COLO829 (cell line): ENCODE results near the gene AP2S1.
A peak's percentile ranks its signal among the peaks of the same experiment; 100 is the strongest.
"Not testable (repeated sequence)": the region's sequence is repeated elsewhere in the genome, so short reads cannot be mapped to it uniquely, and the experiment has no call there.

Experiments
- DNase-seq: peaks from one replicate; pipeline ENCODE4 v3.0.0; 2012; ENCODE audit warnings: low spot score

Gene AP2S1

GRCh38 chr19:46867170-46867569 is 16.5 kb upstream of the AP2S1 start:
- DNase-seq: no peak

- no peak for DNase-seq
Observed at GRCh38 chr19:46866407-46867136, 15.9 kb upstream of the AP2S1 start.

GRCh38 chr19:46863818-46864629 is 13.4 kb upstream of the AP2S1 start:
- no peak for DNase-seq

- no peak for DNase-seq
Observed at GRCh38 chr19:46862974-46863632, 12.5 kb upstream of the AP2S1 start.

- no peak for DNase-seq
Observed at GRCh38 chr19:46862503-46862834, 11.8 kb upstream of the AP2S1 start.

GRCh38 chr19:46861691-46862502 is 11.3 kb upstream of the AP2S1 start:
- no peak for DNase-seq

- DNase-seq: peak; percentile 85
Observed at GRCh38 chr19:46860846-46861690, 10.4 kb upstream of the AP2S1 start, which contains the start of gene ARHGAP35. Gene ARHGAP35, plus strand, starts transcription at chr19:46860997. Its CDS starts 57,679 bp downstream, at chr19:46918676.

GRCh38 chr19:46860125-46860845 is 9.6 kb upstream of the AP2S1 start:
- peak; percentile 94 for DNase-seq

- DNase-seq: peak; percentile 71
Observed at GRCh38 chr19:46859637-46860124, 9.0 kb upstream of the AP2S1 start.

- DNase-seq: peak; percentile 88
Observed at GRCh38 chr19:46856062-46857022, 5.7 kb upstream of the AP2S1 start.

- not testable (repeated sequence) for DNase-seq
Observed at GRCh38 chr19:46854698-46855097, 4.1 kb upstream of the AP2S1 start.

GRCh38 chr19:46852830-46853229 is 2.2 kb upstream of the AP2S1 start:
- no peak for DNase-seq

GRCh38 chr19:46849610-46850009 is 1.0 kb downstream of the AP2S1 start:
- no peak for DNase-seq

GRCh38 chr19:46848389-46848788 is 2.3 kb downstream of the AP2S1 start:
- DNase-seq: no peak

- no peak for DNase-seq
Observed at GRCh38 chr19:46847528-46847927, 3.1 kb downstream of the AP2S1 start.

GRCh38 chr19:46845959-46846459 is 4.6 kb downstream of the AP2S1 start:
- DNase-seq: no peak

- DNase-seq: no peak
Observed at GRCh38 chr19:46844067-46844489, 6.6 kb downstream of the AP2S1 start.

GRCh38 chr19:46842791-46843190 is 7.9 kb downstream of the AP2S1 start:
- no peak for DNase-seq
